H7 (cell line): ENCODE data around the gene CXCR5. TPM values are rescaled to one million over a fixed set of nuclear protein-coding genes. Genes with fewer than 3 reads are reported as not detected.

ENCODE experiments used
- DNase-seq: peaks from one replicate; pipeline ENCODE4 v3.0.0; 2012
- H3K27me3 ChIP-seq: 2 replicates; pipeline ENCODE4 v1.6.0; 2011; ENCODE audit warnings: mild to moderate bottlenecking, low read length; ENCODE audit not compliant: control insufficient read depth, insufficient read depth
- H3K36me3 ChIP-seq: replicated peaks from 2 replicates; pipeline ENCODE4 v1.5.1; 2011; ENCODE audit warnings: low read length; ENCODE audit not compliant: control insufficient read depth, insufficient read depth
- H3K4me3 ChIP-seq: 2 replicates; pipeline ENCODE4 v1.5.1; 2011; ENCODE audit warnings: low read depth, mild to moderate bottlenecking, control low read depth, low read length, moderate library complexity; ENCODE audit not compliant: insufficient read depth
- total RNA-seq: library from RNA; depleted of rRNA; stranded (reverse); fragments of >200 nt; shearing (Covaris generic); gene quantifications from 2 replicates; pipeline ENCODE4 v1.2.3, GENCODE V29; 2014

Gene CXCR5
- total RNA-seq, 1 experiment from 2014 or later, result not detected

GRCh38 chr11:118885831-118886565 lies 2.3 kb downstream of the CXCR5 start:
- no peak overlapping the region for H3K4me3 ChIP-seq
- DNase-seq, result peak; percentile 25
- H3K36me3 ChIP-seq, result no peaks in the 10 kb centered on the region
- H3K27me3 ChIP-seq, result no peaks in the 10 kb centered on the region; the same call in 1 of the 2 replicates

GRCh38 chr11:118886681-118887111 lies 3.0 kb downstream of the CXCR5 start:
- DNase-seq, result peak; percentile 27
- Histone ChIP-seq H3K4me3 (no peak overlapping the region), H3K36me3 (no peaks in the 10 kb centered on the region), H3K27me3 (no peaks in the 10 kb centered on the region; the same call in 1 of the 2 replicates)

GRCh38 chr11:118887206-118887605 lies 3.5 kb downstream of the CXCR5 start:
- no peaks in the 10 kb centered on the region; the same call in 1 of the 2 replicates for H3K27me3 ChIP-seq
- H3K4me3 ChIP-seq, result no peak overlapping the region
- H3K36me3 ChIP-seq, result no peaks in the 10 kb centered on the region
- DNase-seq, result no peak

- Histone ChIP-seq H3K27me3 (no peaks in the 10 kb centered on the region; the same call in 1 of the 2 replicates), H3K36me3 (no peaks in the 10 kb centered on the region), H3K4me3 (no peak overlapping the region)
- peak; percentile 12 for DNase-seq
These were observed 4.7 kb downstream of the CXCR5 start for GRCh38 chr11:118888398-118888797.

- Histone ChIP-seq H3K27me3 (no peaks in the 10 kb centered on the region; the same call in 1 of the 2 replicates), H3K4me3 (no peak overlapping the region), H3K36me3 (no peaks in the 10 kb centered on the region)
- peak; percentile 17 for DNase-seq
These were observed 6.1 kb downstream of the CXCR5 start for GRCh38 chr11:118889797-118890196.

GRCh38 chr11:118892514-118892913 lies 8.8 kb downstream of the CXCR5 start:
- DNase-seq, result no peak
- H3K27me3 ChIP-seq, result no peaks in the 10 kb centered on the region; the same call in 1 of the 2 replicates
- no peaks in the 10 kb centered on the region for H3K36me3 ChIP-seq
- no peak overlapping the region for H3K4me3 ChIP-seq

GRCh38 chr11:118892964-118893363 lies 9.3 kb downstream of the CXCR5 start:
- Histone ChIP-seq H3K36me3 (no peaks in the 10 kb centered on the region), H3K27me3 (no peaks in the 10 kb centered on the region; the same call in 1 of the 2 replicates), H3K4me3 (no peak overlapping the region)
- no peak for DNase-seq

GRCh38 chr11:118893662-118894061 lies 10.0 kb downstream of the CXCR5 start:
- Histone ChIP-seq H3K4me3 (no peak overlapping the region), H3K36me3 (no peaks in the 10 kb centered on the region; the same call in 1 of the 2 replicates), H3K27me3 (no peaks in the 10 kb centered on the region; the same call in 1 of the 2 replicates)
- no peak for DNase-seq

- Histone ChIP-seq H3K4me3 (no peak overlapping the region), H3K27me3 (no peaks in the 10 kb centered on the region; the same call in 1 of the 2 replicates), H3K36me3 (no peaks in the 10 kb centered on the region; the same call in 1 of the 2 replicates)
- peak; percentile 53 for DNase-seq
These were observed 10.5 kb downstream of the CXCR5 start for GRCh38 chr11:118894192-118894591.

GRCh38 chr11:118895093-118896039 lies 11.7 kb downstream of the CXCR5 start:
- DNase-seq, result peak; percentile 70
- Histone ChIP-seq H3K27me3 (no peaks in the 10 kb centered on the region; the same call in 1 of the 2 replicates), H3K4me3 (no peak overlapping the region), H3K36me3 (peaks cover 2% of the 10 kb centered on the region; the same call in 1 of the 2 replicates)

- H3K4me3 ChIP-seq, result no peak overlapping the region
- no peaks in the 10 kb centered on the region; the same call in 1 of the 2 replicates for H3K27me3 ChIP-seq
- H3K36me3 ChIP-seq, result peaks cover 6% of the 10 kb centered on the region
- peak; percentile 78 for DNase-seq
These were observed 12.8 kb downstream of the CXCR5 start for GRCh38 chr11:118896472-118896913.

GRCh38 chr11:118896921-118897591 lies 13.4 kb downstream of the CXCR5 start:
- Histone ChIP-seq H3K4me3 (no peak overlapping the region), H3K27me3 (no peaks in the 10 kb centered on the region; the same call in 1 of the 2 replicates), H3K36me3 (peaks cover 7% of the 10 kb centered on the region)
- peak; percentile 59 for DNase-seq

GRCh38 chr11:118897721-118898310 lies 14.1 kb downstream of the CXCR5 start:
- no peaks in the 10 kb centered on the region for H3K27me3 ChIP-seq
- no peak overlapping the region for H3K4me3 ChIP-seq
- H3K36me3 ChIP-seq, result peaks cover 9% of the 10 kb centered on the region
- peak; percentile 80 for DNase-seq
